ENCODE results near the gene TPX2. TPM values are rescaled to one million over a fixed set of nuclear protein-coding genes. Genes with fewer than 3 reads are reported as not detected.

TPX2 gene, protein sequence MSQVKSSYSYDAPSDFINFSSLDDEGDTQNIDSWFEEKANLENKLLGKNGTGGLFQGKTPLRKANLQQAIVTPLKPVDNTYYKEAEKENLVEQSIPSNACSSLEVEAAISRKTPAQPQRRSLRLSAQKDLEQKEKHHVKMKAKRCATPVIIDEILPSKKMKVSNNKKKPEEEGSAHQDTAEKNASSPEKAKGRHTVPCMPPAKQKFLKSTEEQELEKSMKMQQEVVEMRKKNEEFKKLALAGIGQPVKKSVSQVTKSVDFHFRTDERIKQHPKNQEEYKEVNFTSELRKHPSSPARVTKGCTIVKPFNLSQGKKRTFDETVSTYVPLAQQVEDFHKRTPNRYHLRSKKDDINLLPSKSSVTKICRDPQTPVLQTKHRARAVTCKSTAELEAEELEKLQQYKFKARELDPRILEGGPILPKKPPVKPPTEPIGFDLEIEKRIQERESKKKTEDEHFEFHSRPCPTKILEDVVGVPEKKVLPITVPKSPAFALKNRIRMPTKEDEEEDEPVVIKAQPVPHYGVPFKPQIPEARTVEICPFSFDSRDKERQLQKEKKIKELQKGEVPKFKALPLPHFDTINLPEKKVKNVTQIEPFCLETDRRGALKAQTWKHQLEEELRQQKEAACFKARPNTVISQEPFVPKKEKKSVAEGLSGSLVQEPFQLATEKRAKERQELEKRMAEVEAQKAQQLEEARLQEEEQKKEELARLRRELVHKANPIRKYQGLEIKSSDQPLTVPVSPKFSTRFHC
- total RNA-seq (22.7 TPM), polyA plus RNA-seq (0.84 TPM)

DNA sequence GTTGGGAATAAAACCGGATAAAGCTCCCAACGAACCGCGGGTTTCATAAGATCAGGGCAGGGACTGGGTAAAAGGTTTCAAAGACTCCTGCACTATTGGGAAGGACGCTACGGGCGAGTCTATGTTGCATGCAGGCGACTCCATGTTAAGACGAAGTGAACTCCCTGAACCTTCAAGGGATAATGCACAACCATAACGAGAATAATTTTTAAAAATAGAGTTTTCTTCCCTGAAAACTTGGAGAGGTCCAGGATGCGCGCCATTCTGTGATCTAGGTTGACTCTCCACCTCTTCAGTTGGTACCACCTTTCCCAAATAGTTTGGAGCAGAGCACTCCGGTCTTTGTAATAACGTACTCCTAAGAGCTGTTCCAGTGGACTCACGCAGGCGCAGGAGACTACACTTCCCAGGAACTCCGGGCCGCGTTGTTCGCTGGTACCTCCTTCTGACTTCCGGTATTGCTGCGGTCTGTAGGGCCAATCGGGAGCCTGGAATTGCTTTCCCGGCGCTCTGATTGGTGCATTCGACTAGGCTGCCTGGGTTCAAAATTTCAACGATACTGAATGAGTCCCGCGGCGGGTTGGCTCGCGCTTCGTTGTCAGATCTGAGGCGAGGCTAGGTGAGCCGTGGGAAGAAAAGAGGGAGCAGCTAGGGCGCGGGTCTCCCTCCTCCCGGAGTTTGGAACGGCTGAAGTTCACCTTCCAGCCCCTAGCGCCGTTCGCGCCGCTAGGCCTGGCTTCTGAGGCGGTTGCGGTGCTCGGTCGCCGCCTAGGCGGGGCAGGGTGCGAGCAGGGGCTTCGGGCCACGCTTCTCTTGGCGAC, at the start of gene TPX2:
TPX2 (plus strand) TSS at position 562 of the 821 bp plus-strand sequence. CDS start 18,187 bp downstream, outside the sequence.
- Histone ChIP-seq H3K27ac (ENCODE audit: low read depth) (no peak within 1 kb of the TSS), H3K4me3 (ENCODE audit: low read depth, low read length) (peak within 1 kb of the TSS; percentile 40), H3K4me1 (ENCODE audit: insufficient read depth) (no peaks in the 10 kb centered on the region), H3K36me3 (ENCODE audit: insufficient read depth) (no peaks in the 10 kb centered on the region)
- under 1% methylated on average over 54 of the region's 54 CpGs for WGBS
- DNase-seq (ENCODE audit: extremely low spot score) = peak; percentile 94

GRCh38 chr20:31690124-31690666, 48.9 kb upstream of the TPX2 start:
- no peak overlapping the region for H3K4me3 ChIP-seq (ENCODE audit: low read depth, low read length)
- peaks cover 2% of the 10 kb centered on the region for H3K36me3 ChIP-seq (ENCODE audit: insufficient read depth)

DNA sequence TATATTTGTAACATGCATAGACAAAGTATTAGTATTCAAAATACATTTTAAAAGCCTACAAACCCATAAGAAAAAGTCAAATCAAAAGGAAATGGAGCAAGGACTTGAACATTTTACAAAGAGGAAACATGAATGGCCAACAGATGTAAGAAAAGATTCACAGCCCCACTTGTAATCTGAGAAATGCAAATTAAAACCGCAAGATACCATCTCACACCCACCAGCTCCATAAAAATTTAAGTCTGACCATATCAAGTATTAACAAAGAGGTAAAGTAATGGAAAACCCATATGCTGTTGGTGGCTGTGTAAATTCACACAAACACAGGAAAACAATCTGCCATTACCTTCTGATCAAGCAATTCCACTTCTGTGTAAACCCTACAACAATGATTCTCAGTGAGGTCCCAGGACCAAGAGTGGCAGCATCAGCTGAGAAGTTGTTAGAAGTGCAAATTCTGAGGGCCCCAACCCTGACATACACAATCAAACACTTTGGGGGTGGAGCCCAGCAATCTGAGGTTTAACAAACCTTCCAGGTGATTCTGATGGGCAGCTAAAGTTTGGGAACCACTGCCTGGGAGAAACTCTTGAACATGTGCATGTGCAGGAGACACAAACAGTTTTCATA, 47.3 kb upstream of the TPX2 start:
- WGBS = 47% methylated on average over 1 of the region's 1 CpG
- DNase-seq (ENCODE audit: extremely low spot score) = no peak
- Histone ChIP-seq H3K4me3 (ENCODE audit: low read depth, low read length) (no peak overlapping the region), H3K4me1 (ENCODE audit: insufficient read depth) (no peaks in the 10 kb centered on the region), H3K27ac (ENCODE audit: low read depth) (no peak overlapping the region), H3K36me3 (ENCODE audit: insufficient read depth) (peaks cover 2% of the 10 kb centered on the region)

More at GRCh38 chr20:31690124-31690666, 48.9 kb upstream of the TPX2 start:
- whole genome bisulfite sequencing = 91% methylated on average over 3 of the region's 3 CpGs
- no peaks in the 10 kb centered on the region for H3K4me1 ChIP-seq (ENCODE audit: insufficient read depth)
- DNase-seq (ENCODE audit: extremely low spot score) = no peak
- H3K27ac ChIP-seq (ENCODE audit: low read depth) = no peak overlapping the region

GRCh38 chr20:31693402-31693801, 45.7 kb upstream of the TPX2 start:
- Histone ChIP-seq H3K27ac (ENCODE audit: low read depth) (no peak overlapping the region), H3K36me3 (ENCODE audit: insufficient read depth) (peaks cover 2% of the 10 kb centered on the region), H3K4me3 (ENCODE audit: low read depth, low read length) (no peak overlapping the region), H3K4me1 (ENCODE audit: insufficient read depth) (no peaks in the 10 kb centered on the region)
- WGBS = 91% methylated on average over 6 of the region's 6 CpGs
- no peak for DNase-seq (ENCODE audit: extremely low spot score)

GRCh38 chr20:31693987-31694661, 45.0 kb upstream of the TPX2 start:
- WGBS = 71% methylated on average over 4 of the region's 4 CpGs
- Histone ChIP-seq H3K36me3 (ENCODE audit: insufficient read depth) (peaks cover 2% of the 10 kb centered on the region), H3K27ac (ENCODE audit: low read depth) (no peak overlapping the region), H3K4me1 (ENCODE audit: insufficient read depth) (peaks cover 2% of the 10 kb centered on the region), H3K4me3 (ENCODE audit: low read depth, low read length) (no peak overlapping the region)
- no peak for DNase-seq (ENCODE audit: extremely low spot score)

GRCh38 chr20:31694842-31695593, 44.1 kb upstream of the TPX2 start:
- DNase-seq (ENCODE audit: extremely low spot score) = no peak
- no peak overlapping the region for H3K27ac ChIP-seq (ENCODE audit: low read depth)
- WGBS = 88% methylated on average over 5 of the region's 5 CpGs
- no peak overlapping the region for H3K4me3 ChIP-seq (ENCODE audit: low read depth, low read length)
- peaks cover 2% of the 10 kb centered on the region for H3K36me3 ChIP-seq (ENCODE audit: insufficient read depth)
- H3K4me1 ChIP-seq (ENCODE audit: insufficient read depth) = peaks cover 2% of the 10 kb centered on the region

DNA sequence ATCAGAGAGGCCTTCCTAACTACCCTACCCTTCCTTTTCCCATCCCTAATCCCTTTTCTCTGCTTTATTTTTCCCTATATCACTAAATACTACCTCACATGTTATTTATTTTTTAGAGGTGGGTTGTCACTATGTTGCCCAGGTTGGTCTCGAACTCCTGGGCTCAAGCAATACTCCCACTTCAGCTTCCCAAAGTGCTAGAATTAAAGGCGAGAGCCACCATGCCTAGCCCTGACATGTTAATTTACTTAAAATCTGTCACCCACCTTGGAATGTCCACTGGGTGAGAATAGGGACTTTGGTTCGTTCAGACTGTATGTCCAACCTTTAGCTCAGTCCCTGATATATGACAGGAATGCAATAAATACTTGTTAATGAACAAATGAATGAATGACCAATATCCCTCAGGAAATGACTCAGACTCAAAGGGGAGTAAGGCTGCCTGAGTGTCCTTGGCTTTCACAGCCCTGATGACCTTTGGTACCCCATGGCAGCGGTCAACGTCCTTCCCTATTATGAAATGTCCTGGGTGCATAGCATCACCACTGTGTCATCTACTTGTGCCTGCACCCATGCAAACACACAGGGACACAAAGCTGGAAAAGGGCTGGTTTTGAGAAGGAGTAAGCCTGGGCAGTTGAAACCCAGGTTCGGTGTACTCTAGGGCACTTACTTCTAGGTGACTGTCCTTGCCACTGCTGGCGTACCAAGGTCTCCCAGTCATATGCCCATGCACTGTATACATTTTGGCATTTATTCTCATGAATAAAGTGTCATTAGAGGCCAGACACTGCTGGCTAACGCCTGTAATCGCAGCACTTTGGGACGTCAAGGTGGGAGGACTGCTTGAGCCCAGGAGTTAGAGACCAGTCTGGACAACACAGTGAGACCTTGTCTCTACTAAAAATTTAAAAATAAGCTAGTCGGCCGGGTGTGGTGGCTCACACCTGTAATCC, 43.0 kb upstream of the TPX2 start:
- Histone ChIP-seq H3K4me3 (ENCODE audit: low read depth, low read length) (no peak overlapping the region), H3K4me1 (ENCODE audit: insufficient read depth) (peaks cover 4% of the 10 kb centered on the region), H3K27ac (ENCODE audit: low read depth) (no peak overlapping the region), H3K36me3 (ENCODE audit: insufficient read depth) (no peaks in the 10 kb centered on the region)
- no peak for DNase-seq (ENCODE audit: extremely low spot score)
- WGBS = 90% methylated on average over 12 of the region's 12 CpGs

DNA sequence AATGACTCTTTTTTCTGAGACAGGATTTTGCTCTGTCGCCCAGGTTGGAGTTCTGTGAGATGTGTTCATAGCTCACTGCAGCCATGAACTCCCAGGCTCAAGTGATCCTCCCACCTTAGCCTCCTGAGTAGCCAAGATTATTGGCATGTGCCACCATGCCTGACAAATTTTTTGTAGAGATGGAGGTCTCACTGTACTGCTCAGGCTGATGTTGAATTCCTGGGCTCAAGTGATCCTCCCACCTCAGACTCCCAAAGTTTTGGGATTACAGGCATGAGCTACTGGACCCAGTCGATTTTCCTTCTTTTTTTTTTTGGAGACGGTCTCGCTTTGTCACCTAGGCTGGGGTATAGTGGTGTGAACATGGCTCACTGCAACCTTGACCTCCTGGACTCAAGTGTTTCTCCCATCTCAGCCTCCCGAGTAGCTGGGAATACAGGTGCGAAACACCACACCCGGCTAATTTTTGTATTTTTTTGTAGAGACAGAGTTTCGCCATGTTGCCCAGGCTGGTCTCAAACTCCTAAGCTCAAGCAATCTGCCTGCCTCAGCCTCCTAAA, 40.8 kb upstream of the TPX2 start:
- WGBS = 94% methylated on average over 8 of the region's 8 CpGs
- no peak for DNase-seq (ENCODE audit: extremely low spot score)
- no peaks in the 10 kb centered on the region for H3K36me3 ChIP-seq (ENCODE audit: insufficient read depth)
- peaks cover 4% of the 10 kb centered on the region for H3K4me1 ChIP-seq (ENCODE audit: insufficient read depth)
- no peak overlapping the region for H3K4me3 ChIP-seq (ENCODE audit: low read depth, low read length)
- peak overlapping the region; percentile 80 for H3K27ac ChIP-seq (ENCODE audit: low read depth)

- Histone ChIP-seq H3K4me3 (ENCODE audit: low read depth, low read length) (no peak overlapping the region), H3K27ac (ENCODE audit: low read depth) (peak overlapping the region; percentile 80), H3K4me1 (ENCODE audit: insufficient read depth) (peaks cover 4% of the 10 kb centered on the region), H3K36me3 (ENCODE audit: insufficient read depth) (no peaks in the 10 kb centered on the region)
- DNase-seq (ENCODE audit: extremely low spot score) = no peak
- 40% methylated on average over 6 of the region's 6 CpGs for WGBS
These were observed 40.0 kb upstream of the TPX2 start for GRCh38 chr20:31698803-31699718.
